Kidney (tissue), 14 donors: ENCODE results near the gene ZNF488. TPM values are rescaled to one million over a fixed set of nuclear protein-coding genes. Genes with fewer than 3 reads are reported as not detected.

ENCODE experiments used
- DNase-seq, 5 donors: peaks; one replicate each; pipeline ENCODE4 v3.0.0-alpha.2; 2013 to 2020
- FAIRE-seq: peaks from 2 replicates; lab custom pipeline; 2012; peaks lifted over from hg19 to GRCh38; lab: Jason Lieb, UNC
- H3K27ac ChIP-seq, 2 donors: one replicate each; pipeline ENCODE4 v1.7.0; 2013; ENCODE audit warnings: low read depth in 2 of 2, low read length in 2 of 2, inconsistent platforms in 1 of 2
- H3K27me3 ChIP-seq: one replicate; pipeline ENCODE4 v1.7.1; 2013; ENCODE audit warnings: low read length, inconsistent platforms; ENCODE audit not compliant: control insufficient read depth, insufficient read depth
- H3K36me3 ChIP-seq, 3 donors: one replicate each; pipeline versions ENCODE4 v1.7.0 to v1.7.1; 2013; ENCODE audit warnings: low read length in 3 of 3, control low read depth in 1 of 3, inconsistent platforms in 1 of 3; ENCODE audit not compliant: insufficient read depth in 3 of 3, control insufficient read depth in 2 of 3
- H3K4me1 ChIP-seq, 3 donors: one replicate each; pipeline versions ENCODE4 v1.7.0 to v1.7.1; 2013; ENCODE audit warnings: low read length in 3 of 3, inconsistent platforms in 1 of 3, low read depth in 1 of 3; ENCODE audit not compliant: control insufficient read depth in 2 of 3, insufficient read depth in 2 of 3
- H3K4me3 ChIP-seq, 3 donors: one replicate each; pipeline versions ENCODE4 v1.7.0 to v1.8.1; 2013; ENCODE audit warnings: low read length in 3 of 3, control low read depth in 1 of 3, inconsistent platforms in 1 of 3
- H3K9ac ChIP-seq, 3 donors: one replicate each; pipeline versions ENCODE4 v1.7.0 to v1.7.1; 2013; ENCODE audit warnings: low read length in 3 of 3, control low read depth in 1 of 3, inconsistent platforms in 1 of 3
- H3K9me3 ChIP-seq, 3 donors: one replicate each; pipeline versions ENCODE4 v1.7.0 to v1.7.1; 2013; ENCODE audit warnings: low read length in 3 of 3, control low read depth in 1 of 3, inconsistent platforms in 1 of 3; ENCODE audit not compliant: control insufficient read depth in 2 of 3, insufficient read depth in 1 of 3
- intact Hi-C: fragments of 100-400 bp; cut with DNase I; formaldehyde crosslinking; loops from one replicate; pipeline ENCODE4 v1.11.1; 2022
- polyA plus RNA-seq: library from polyadenylated mRNA; stranded (reverse); fragments of 350-450 nt; fragmentation: Illumina TruSeq; extraction: RNeasy Lipid Tissue Mini Kit (QIAGEN cat#74804); gene quantifications from one replicate; pipeline ENCODE4 v1.2.3, GENCODE V29; 2014; ENCODE audit warnings: low read depth, low replicate concordance; ENCODE audit not compliant: insufficient read depth
- total RNA-seq: library from RNA; stranded (reverse); fragmentation: NEBNext Ultra II Directional; extraction: Animal tissue kit (Norgen Biotek cat#: 25700); gene quantifications from one replicate; pipeline ENCODE4 v1.2.1, GENCODE V29; 2021
- TF ChIP-seq, protein P1 (sequence below): IDR thresholded peaks from 3 replicates; pipeline ENCODE4 v1.5.1; 2012; ENCODE audit warnings: mild to moderate bottlenecking, moderate library complexity, borderline replicate concordance; ENCODE audit not compliant: insufficient read depth; ENCODE audit errors: extremely low read depth
- donor health status: control.
- donor health status: control.
- donor health status: control.
- donor health status: control.
- donor health status: control.
- donor health status: DM: yes; HTN: yes; CAD: no.
- donor health status: Normal renal cell carcinoma (clear cell type).

Gene ZNF488
- total and polyA plus RNA-seq, 2 donors from 2014 or later, result 0.09 to 4.0 TPM

DNA sequence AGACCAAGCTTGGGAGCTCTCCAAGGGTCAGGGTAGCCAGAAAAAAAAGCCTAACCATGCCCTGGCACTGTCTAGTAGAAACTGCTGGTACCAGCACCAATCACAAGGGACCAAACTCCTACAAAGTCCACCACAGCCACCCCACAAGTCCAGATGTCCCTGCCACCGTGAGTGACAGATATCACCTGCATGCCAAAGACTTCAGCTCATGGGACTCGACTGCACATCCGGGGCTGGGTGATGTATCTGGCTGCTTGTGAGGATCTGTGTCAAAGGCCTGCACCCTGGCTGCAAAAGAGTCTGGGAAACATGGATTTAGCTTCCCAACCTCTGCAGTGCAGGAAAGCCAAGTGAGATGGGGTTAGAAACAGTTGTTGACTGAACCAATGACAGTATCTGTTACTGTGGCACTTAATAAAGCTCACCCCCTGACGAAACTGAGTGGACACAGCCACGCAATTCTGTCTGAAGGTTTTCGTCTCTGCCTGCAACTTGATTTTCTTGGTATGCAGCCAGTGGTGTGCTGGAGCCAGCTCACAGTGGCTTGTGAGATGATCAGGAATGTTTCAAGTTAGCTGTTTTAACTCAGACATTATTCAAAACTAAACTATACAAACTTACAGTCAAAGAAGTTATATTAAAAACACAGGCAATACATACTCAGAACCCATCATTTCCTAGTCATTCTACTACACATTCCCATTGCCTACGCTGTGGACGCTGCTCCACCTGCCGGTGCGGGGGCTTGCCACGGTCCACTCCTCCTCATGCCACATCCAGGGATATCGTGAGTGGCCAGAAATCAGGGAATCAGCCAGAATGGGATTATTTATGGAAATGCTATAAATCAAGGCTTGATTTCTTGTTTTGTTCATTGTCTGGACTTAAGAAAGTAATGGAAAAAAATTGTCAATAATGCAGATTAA, 9.2 kb downstream of the ZNF488 start:
- FAIRE-seq (no peak), DNase-seq (peak in 2 of 5 donors; percentile 7 to 26)
- Histone ChIP-seq H3K4me1 (peaks cover 0 to 4% (median 0%) of the 10 kb centered on the region in 3 donors), H3K9me3 (no peaks in the 10 kb centered on the region), H3K27ac (no peak overlapping the region), H3K27me3 (no peaks in the 10 kb centered on the region), H3K36me3 (no peaks in the 10 kb centered on the region), H3K9ac (no peak overlapping the region), H3K4me3 (no peak overlapping the region)
- intact Hi-C loops, result no loop called here
- TF ChIP-seq, protein P1, sequence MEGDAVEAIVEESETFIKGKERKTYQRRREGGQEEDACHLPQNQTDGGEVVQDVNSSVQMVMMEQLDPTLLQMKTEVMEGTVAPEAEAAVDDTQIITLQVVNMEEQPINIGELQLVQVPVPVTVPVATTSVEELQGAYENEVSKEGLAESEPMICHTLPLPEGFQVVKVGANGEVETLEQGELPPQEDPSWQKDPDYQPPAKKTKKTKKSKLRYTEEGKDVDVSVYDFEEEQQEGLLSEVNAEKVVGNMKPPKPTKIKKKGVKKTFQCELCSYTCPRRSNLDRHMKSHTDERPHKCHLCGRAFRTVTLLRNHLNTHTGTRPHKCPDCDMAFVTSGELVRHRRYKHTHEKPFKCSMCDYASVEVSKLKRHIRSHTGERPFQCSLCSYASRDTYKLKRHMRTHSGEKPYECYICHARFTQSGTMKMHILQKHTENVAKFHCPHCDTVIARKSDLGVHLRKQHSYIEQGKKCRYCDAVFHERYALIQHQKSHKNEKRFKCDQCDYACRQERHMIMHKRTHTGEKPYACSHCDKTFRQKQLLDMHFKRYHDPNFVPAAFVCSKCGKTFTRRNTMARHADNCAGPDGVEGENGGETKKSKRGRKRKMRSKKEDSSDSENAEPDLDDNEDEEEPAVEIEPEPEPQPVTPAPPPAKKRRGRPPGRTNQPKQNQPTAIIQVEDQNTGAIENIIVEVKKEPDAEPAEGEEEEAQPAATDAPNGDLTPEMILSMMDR, result no peak

DNA sequence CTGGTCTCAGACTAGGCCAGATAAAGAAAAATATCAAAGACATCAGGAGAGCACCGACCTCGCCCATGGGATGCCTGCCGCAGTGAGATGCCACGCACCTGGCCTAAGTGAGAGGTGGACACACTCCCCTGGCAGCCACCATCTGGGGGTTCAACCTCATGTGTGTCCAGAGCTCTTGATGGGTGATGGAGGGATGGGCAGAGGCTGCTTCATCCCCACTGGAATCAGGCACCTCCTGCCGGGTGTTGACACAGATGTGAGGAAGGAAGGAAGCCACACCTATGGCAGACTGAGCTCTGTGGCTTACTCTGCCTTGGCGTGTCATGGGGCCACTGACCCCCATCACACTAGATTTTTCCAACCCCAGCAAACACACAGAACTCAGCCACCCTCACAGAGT, 11.4 kb downstream of the ZNF488 start:
- no peak overlapping the region for H3K9ac ChIP-seq
- no peak overlapping the region for H3K4me3 ChIP-seq
- H3K9me3 ChIP-seq, result no peaks in the 10 kb centered on the region
- no peak overlapping the region for H3K27ac ChIP-seq
- TF ChIP-seq, protein P1, result no peak
- H3K4me1 ChIP-seq, result peaks cover 0 to 7% (median 0%) of the 10 kb centered on the region in 3 donors
- H3K27me3 ChIP-seq, result no peaks in the 10 kb centered on the region
- intact Hi-C loops, result no loop called here
- H3K36me3 ChIP-seq, result no peaks in the 10 kb centered on the region
- DNase-seq, result peak in 2 of 5 donors; percentile 3 to 29
- no peak for FAIRE-seq

DNA sequence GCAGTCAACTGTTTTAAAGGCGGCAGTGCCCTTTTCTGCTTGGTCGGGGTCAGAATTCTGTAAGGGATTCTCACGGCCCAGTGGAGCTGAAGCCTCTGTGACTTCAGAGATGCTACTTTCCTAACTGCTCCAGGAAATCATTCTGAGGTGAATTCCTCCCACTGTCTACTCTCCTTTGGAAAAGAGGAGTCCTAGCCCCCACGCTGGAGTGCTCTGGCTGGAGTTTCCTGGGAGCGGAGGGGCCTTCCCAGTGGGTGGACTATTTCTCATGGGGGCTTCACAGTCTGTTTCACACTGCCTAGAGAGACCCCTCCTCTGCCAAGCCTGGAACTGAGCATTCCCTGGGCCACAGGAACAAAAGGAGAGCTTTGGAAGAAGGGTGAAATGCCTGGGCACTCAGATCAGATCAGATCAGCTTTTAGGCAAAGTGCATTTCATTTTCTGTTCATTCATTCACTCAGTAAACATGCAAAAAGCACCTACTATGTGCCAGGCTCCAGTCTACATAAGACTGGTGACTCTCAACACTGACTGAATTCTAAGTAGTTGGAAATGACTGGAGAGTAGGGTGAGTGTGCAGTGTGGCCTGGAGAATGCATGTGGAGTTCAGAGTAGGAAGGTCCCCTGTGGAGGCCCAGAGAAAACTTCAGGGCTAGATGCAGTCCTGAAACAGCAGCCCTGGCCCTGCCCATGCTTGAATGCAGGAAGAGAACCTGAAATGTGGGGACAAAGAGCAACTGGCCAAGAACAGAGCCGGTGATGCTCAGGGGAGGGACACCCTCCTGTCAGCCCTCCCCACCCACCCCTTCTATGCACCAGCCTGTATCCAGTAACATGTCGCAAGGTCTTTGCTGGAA, 12.2 kb downstream of the ZNF488 start:
- no peaks in the 10 kb centered on the region for H3K36me3 ChIP-seq
- no peak overlapping the region for H3K4me3 ChIP-seq
- FAIRE-seq, result no peak
- peaks cover 0 to 7% (median 0%) of the 10 kb centered on the region in 3 donors for H3K4me1 ChIP-seq
- H3K27ac ChIP-seq, result no peak overlapping the region
- H3K9me3 ChIP-seq, result no peaks in the 10 kb centered on the region
- H3K9ac ChIP-seq, result no peak overlapping the region
- DNase-seq, result peak in 3 of 5 donors; percentile 6 to 26 (median 21)
- H3K27me3 ChIP-seq, result no peaks in the 10 kb centered on the region
- intact Hi-C loops, result no loop called here
- TF ChIP-seq, protein P1, result no peak
